GM19372 (cell line): ENCODE measurements around the gene ABHD11.

Experiments used
- ATAC-seq: cut with Tn5 transposase; IDR thresholded peaks from one replicate; pipeline ENCODE4 v1.9.1; 2021; ENCODE audit warnings: mild to moderate bottlenecking, low read depth, moderate library complexity; ENCODE audit not compliant: unreplicated experiment

The ABHD11 gene

GRCh38 chr7:73702665-73703064 lies 35.9 kb downstream of the ABHD11 start:
- ATAC-seq = no peak

DNA sequence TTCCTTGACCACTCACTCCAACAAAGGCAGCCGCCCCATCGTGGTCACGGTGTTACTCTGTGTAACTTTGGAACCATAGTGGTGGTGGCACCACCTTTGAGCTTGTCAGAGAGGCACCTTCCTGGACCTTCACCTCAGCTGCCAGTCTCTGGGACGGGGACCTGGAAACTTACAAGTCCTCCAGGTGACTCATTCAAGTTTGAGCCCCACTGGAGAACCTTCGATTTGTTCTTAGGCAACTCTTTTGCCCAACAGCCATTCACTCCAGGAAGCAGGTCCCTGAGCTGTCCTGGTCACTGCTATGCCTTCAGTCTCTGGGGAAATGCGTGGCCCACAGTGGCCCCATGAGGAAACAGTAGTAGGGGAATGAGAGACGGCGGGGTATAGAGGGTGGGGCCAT lies 36.4 kb downstream of the ABHD11 start:
- ATAC-seq = no peak

- no peak for ATAC-seq
Measured at GRCh38 chr7:73701357-73701995, 37.1 kb downstream of the ABHD11 start.

GRCh38 chr7:73700581-73701134 lies 37.9 kb downstream of the ABHD11 start:
- no peak for ATAC-seq

DNA sequence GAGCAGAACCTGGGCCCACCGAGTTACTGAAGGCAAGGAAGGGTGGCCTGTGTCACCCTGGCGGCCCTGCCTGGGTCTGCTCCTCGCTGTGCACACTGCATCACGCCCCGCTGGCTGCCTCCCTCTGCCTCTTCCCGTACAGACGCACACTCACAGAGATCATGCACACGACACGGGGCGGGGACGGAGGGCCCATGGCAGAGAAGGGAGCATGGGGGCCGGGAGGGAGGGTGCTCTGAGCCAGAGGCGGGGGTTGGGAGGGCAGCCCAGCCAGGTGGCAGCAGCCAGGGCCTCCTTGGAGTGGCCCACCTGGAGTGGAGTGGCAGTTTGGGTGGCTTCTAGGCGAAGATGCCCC lies 38.6 kb downstream of the ABHD11 start:
- ATAC-seq = no peak

GRCh38 chr7:73699370-73700068 lies 39.1 kb downstream of the ABHD11 start:
- no peak for ATAC-seq

GRCh38 chr7:73698410-73698809 lies 40.2 kb downstream of the ABHD11 start:
- no peak for ATAC-seq

- no peak for ATAC-seq
Measured at GRCh38 chr7:73696372-73696771, 42.2 kb downstream of the ABHD11 start.

DNA sequence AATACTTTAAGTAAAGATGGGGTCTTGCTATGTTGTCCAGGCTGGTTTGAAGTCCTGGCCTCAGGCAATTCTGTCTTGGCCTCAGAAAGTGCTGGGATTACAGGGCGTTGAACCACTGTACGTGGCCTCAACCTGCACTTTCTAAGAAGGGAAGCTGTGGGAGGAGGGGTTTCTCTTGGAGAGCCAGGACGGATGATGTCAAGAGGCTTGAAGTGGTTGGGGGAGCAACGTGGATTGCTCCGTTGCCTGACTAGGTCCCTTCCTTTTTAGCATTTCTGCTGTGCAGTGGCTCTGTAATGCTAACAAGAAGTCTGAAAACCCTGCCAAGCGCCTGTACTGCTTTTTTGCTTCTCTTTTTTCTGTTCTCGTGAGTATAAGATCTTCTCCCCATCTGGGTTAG lies 48.0 kb downstream of the ABHD11 start:
- no peak for ATAC-seq

DNA sequence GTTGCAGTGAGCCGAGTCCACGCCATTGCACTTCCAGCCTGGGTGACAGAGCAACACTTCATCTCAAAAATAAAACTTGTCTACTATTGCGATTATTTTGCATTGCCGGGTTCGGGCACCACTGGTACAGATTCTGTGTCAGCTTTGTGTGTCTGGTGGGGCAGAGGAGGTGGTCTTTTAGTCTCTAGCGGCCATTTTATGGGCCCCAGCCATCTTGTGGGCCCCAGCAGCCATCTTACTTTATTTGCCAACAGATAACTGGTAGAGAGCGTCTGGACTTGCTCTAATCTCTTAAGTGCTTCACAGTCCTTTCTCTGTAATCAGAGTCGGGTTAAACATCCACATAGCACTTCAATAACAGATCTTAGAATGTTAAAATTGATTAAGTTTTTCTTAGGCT lies 50.3 kb downstream of the ABHD11 start:
- no peak for ATAC-seq
